Stimulated activated naive CD4-positive, alpha-beta T cell treated with Interleukin-2 at 50 U/mL for 16 hours (primary cell): Measurements from ENCODE around the gene AFTPH.

Experiments used
- DNase-seq: peaks from one replicate; lab custom pipeline; 2025; lab: John Stamatoyannopoulos, UW

The AFTPH gene

DNA sequence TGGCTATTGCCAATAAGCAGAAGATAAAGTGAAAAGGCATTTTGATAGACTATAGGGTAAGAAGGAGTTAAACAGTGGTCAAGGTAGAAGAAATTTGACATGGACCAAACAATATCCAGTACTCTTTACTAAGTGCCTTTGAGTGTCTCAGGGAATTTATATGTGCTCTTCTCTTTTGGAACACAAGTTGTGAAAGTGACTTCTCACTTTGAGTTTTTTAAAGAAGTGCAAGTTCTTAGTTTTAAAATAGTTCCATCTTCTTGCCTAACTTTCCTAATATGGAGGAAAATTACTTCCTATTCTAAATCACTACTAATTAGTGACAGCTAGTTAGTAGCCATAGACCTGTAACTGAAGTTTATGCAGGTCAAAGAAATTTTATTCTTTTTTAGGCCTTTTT lies 63.4 kb downstream of the AFTPH start:
- no peak for DNase-seq

DNA sequence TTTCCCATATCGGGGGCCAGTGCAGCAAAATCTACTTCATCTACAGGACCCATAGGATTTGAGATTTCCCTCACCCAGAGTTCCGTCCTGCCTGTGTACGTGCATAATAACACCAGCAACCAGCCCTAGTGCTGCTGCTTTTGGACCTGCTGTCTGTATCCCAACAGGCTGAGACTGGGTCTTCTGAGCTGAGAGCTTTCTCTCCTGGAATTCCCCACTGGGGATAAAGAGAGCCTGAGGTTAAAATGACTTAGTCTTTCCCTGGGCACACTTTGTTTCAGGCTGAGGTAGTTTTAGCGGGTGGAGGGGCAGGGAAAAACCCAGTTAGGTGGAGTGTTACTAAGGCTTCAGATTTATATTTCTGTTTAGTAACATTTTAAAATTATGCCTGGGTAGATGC lies 67.1 kb downstream of the AFTPH start:
- no peak for DNase-seq

DNA sequence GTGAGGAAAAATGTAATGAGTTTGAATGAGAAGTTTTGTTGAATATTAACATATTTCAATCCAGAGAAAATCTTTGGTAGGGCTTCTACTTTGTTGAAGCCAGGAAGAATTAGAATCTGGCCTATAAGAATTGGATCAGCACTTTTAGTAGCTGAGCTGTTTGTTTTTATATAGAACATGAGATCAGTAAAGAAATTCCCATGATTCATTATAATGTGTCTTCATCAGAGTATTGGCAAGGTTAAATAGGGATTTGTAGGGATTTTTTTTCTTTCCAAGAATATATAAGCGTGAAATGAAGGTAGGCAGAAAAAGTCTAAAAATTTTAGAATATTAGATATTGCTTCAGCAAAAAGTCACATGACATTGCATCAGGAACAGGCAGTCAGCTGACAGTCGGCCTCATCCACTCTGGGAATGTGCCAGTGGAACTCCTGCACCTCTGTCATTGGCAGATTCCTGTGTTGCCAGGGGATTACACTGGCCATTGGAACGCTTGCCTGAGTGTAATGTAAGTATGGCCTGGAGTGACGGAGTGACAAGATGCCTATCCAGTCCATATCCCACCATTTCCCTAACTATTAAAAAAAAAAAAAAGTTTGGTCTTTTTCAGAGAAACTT lies 69.0 kb downstream of the AFTPH start:
- DNase-seq, result no peak

DNA sequence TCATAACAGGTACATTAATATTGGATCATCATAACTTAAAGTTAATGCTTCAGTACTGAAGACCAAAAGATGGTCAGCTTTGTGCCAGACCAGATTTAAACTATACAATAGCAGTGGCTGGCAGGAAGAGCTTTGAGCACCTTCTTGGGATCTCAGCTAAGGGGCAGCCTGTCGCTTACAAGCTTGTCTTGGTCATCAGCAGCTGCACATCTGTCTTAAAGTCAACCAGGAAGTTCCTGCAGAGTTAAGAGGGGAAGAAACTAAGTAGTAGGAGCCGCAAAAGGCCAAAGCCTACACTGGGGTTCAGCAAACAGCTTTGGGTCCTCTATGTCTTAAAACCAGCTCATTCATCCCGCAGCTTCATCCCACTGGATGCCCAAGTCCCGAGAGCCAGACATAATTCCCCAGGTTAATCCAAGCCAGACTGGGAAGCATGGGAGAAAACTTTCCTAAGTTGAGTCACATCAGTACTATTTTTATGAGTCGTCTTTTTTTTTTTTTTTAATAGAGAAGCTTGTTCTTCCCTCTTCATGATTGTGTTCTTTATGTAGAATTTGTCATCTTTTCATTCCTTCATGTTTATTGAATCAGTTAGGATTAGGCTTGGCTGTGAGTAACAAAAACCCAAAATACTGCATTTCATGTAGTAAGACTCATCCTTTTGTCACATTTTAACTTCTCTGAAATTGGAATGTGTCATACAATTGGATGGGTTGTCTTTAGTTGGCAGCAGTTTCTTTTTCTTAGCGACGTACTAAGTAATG lies 70.3 kb downstream of the AFTPH start:
- DNase-seq, result no peak

DNA sequence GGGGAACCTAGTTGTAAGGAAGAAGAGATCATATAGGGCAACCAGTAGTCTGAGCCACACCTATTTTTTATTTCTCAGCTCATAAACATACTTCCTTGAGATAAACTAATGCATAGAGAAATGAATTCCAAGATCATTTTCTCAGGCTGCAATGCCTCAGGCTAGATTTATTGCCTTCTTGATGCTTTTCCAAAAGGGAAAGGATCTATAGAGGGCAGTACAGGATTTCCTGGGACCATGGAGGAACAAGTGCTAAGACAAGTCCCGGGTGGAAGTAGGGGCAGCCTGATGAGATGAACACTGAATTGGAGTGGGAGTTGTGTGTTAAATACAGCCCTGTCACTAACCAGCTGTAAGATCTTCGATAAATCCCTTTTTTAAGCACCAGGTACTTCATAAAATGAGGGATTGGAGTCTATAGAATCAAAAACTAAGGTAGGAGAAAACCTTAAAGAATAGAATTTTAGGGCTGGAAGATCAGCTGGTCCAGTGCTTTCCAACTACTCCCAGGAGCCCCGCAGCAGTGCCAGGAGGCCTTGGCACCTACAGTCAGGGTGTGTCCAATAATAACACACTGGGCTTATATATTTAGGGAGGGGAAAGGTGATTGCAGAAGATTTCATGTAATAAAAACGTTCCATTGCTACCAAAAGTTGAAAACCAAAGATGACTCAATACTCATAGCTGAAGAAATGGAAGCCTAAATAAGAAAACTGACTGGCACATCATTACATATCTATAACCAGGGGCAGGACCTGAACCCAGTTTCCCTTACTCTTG lies 71.5 kb downstream of the AFTPH start:
- DNase-seq, result no peak

DNA sequence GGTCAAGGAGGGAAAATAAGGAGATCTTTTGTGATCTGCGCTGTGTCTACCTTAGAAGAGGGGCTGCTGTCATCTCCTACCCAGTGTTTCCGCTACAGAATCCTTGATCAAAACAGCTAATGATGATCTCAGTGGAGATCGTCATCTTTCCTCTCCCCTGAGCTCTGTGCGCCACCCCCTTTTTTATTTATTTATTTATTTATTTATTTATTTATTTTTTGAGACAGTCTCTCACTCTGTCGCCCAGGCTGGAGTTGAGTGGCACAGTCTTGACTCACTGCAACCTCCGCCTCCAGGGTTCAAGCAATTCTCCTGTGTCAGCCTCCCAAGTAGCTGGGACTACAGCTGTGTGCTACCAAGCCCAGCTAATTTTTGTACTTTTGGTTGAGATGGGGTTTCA lies 74.1 kb downstream of the AFTPH start:
- no peak for DNase-seq

DNA sequence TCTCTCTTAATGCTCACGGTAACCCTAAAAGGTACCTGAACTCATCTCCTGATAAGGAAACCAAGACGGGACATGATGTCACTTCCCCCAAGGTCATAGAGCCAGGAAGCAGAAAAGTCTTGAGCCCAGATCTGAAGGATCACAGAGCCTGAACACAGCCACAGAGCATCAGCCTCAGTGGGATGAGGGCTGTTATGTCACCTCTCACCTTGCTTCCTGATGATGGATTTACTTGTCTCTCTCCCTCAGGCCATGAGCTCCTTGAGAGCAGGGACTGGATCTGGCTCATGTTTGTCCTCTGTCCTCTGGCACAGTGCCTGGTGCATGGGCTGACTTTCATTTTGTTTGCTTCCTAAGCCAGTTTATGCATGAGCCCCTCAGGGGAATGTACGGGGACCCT lies 75.3 kb downstream of the AFTPH start:
- DNase-seq, result no peak

DNA sequence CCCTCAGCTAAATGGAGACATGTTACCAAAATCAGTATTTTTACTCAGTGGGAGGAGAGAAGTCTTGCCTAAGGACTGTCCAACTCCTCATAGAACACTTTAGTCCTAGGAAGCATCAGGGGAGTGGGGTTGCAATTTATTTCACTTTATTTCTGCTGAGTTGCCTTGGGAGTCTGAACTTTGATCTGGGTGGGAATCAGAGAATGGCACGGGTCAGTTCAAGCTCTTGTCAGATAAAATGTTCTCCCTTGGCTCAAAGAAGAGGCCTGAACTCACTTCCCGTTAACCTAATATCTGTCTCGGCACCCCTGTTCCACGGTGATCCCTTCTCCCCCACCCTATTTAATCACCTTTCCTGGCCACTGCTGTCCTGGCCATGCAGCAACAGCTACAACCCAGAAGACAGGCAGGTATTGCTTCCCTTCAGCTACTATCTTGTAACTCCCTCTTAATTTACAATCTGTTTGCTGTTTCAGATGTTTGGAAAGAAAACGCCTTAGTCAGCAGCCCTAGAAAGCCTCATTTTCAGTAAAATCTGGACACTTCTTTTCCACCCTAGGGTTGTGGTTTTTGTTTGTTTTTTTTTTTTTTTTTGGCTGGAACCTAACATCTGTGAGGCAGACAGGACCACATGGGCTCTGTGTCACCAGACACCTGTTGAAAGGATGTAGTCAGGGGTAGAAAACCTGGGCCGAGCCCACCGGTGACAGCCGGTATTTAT lies 77.1 kb downstream of the AFTPH start:
- no peak for DNase-seq

DNA sequence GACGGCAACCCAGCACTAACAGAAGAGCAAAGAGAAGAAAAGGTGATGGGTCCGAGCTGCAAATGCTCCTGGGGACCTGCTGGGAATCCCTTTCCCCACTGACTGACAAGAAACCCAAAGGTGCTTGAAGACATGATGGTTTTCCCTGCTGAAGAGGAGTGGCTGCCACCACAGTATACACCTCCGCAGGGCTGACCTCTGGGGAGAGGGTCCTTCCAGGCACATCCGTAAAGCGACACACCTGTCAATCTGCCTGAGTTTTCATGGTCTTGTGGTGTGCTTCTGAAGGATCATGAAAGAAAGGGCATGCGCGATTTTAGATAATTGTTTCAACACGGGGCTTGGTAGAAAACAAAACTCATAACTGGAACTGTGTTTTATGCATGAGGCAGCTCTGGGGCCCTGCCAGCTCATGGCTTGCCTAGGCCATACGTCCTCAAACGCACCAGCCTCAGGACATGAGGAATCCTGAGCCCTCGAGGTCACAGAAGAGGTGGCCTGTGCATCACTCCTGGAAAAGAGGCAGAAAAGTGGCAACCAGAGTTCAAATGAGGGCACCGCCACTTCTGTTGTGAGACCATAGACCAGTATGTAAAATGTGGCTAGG lies 77.8 kb downstream of the AFTPH start:
- DNase-seq, result no peak

DNA sequence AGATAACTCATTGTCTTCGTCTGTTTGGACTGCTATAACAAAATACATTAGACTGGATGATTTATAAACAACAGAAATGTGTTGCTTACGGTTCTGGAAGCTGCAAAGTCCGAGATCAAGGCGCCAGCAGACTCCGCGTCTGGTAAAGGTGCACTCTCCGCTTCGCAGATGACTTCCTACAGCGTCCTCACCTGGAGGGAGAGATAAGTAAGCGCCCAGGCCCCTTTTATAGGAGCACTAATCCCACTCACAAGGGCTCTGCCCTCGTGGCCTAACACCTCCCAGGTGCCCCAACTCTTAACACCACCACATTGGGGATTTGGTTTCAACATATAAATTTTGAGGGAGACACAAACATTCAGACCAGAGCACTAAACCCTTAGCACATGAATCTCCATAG lies 78.3 kb downstream of the AFTPH start:
- no peak for DNase-seq

DNA sequence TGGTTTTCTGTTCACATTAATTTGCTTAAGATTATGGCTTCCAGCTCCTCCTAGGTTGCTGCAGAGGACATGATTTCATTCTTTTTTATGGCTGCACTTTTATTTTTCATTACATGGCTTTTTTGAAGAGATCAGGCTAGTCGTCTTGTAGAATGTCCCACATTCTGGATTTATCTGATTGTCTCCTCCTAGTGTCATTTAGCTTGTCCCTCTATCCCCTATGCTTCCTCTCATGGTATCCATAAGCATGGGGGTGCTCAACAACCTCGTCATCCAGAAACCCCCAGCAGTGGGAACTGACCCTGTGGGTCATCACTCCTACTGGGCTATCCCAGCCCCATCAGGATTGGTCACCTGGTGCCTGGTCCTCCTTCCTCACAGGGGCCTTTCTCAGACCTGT lies 80.0 kb downstream of the AFTPH start:
- DNase-seq, result no peak

DNA sequence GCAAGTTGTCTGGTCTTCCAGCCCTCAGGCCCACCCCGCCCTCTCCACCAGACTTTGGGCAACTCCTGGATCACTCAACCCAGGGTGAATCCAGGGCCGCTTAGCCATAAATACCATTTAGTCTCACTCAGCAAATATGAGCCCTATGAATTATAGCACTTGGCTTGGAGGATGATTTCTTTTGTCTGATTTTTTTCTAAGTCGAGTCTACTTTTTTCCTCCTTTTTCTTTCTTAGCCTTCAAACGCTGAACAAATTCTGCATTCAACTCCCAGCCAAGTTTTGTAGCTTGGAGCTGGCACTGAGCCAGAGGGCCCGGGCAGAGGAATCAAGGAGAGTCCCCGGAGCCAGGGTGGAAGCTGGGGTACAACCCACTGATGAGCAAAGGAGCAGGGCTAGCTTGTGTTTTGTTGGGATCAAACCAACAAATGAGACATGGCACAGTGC lies 80.9 kb downstream of the AFTPH start:
- no peak for DNase-seq

DNA sequence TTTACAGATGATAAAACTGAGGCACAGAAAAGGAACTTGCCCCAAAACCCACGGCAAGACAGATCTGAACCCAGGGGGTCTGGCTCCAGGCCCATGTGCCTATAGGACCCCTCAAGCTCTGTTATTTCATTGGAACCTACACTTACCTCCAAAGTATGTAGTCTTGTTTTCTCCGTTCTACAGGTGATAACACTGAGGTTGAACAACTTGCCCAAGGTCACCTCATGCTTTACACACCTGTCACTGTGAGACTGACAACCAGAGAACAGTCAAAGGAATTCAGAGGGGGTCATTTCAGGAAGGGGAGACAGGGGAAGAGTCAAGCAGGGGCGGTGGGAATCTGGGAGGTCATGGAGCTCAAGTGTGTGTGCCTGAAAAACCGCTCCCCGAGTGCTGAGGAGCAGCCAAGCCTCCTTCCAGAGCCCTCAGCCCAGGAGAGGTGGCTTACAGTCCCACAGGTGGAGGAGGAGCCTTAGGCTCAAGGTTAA lies 81.9 kb downstream of the AFTPH start:
- DNase-seq, result no peak

DNA sequence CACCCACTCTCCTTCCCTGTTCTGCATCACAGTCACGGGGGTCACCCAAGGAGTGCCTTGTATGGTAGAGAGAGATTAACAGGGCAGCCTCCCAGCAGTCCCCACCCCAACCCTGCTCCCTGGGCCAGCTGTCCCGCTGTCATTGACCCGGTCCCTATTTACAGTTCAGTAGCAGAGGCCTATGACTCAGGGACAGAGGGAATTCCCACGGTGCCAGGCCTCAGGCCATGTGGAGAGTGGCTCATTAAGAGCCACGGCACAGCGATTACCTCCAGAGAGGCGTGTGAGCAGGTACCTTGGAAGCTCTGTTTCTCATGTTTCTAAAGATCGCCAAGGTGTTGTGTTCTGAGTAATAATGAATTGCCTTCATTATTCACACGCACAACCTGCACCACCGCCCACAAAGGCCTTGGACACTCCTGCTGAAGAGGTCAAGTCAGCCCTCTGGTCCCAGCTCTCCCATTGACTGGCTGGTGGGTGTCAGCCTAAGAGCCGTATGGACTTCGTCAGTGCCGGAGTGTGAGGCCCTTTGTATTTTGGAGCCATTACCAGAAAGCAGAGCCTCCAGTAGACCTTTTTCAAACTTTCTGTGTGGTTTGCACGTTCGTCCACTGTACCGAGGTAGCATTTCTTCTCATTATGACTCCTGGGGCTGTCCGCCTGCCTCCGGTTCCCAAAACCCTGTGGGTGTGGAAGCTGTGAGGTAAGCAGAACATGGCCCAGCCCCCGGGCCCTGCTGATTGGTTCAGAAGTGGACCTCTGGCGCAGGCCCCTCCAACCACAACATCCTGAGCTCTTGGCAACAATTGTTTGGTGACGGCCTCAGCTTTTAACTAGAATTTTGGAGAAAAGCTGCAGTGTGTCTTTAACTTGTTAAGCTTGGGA lies 82.6 kb downstream of the AFTPH start:
- peak; percentile 88 for DNase-seq

DNA sequence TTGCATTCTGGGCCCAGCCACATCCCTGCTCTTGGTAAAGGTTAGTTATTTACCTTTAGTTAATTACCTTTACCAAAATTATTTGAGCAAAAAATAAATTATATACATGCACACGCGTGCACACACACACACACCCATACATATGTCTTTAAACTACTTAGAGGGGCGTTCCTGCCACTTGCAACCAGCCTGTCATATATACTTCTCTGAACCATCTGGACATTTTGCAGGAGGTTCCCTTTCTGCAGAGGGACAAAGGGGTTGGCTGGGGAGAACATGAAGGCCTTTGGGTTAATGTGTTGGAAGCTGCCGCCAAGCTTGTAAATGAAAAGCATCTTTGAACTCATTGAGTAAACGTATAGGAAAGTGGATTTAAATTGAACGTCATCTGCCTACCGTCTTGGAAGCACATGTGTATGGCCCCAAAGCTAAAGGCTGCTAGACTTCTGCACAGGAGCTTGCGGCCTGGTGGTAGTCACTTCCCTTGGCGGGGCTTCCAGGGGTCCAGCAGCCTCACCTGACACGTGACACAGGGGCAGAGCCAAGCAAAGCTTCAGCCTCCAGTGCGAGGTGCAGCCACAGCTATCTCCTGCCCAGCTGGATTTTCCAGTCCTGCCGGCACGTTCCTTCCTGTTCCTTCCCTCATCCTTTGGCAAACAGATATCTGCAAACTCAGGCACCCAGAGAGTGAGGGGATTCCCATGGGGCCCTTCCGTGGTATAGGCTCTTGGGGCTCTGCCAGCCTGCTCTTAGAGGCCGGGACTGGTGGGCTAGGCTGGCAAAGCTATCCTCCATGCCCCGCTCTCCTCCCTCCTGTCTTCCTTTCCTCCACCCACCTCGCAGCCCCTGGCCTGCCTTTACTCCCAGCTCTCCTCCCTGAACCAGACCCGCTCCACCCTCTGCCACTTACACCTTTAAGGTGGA lies 83.5 kb downstream of the AFTPH start:
- DNase-seq, result no peak

DNA sequence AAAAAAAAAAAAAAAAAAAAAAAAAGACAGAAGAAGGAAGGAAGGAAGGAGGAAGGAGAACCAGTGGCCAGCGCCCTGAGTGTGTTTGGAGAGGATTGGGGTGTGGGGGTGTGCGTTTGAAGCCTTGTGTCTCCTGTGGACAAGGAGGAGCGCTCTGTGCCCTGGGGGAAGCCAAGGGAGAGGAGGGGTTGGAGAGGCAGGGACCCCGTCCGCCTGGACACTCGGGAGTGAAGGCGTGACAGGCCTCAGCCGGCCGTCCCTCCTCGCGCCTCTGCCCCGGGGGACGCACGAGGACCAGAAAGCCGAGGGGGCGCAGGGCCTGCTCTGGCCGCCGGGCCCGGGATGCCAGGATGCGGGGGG lies 84.7 kb downstream of the AFTPH start:
- DNase-seq, result no peak

DNA sequence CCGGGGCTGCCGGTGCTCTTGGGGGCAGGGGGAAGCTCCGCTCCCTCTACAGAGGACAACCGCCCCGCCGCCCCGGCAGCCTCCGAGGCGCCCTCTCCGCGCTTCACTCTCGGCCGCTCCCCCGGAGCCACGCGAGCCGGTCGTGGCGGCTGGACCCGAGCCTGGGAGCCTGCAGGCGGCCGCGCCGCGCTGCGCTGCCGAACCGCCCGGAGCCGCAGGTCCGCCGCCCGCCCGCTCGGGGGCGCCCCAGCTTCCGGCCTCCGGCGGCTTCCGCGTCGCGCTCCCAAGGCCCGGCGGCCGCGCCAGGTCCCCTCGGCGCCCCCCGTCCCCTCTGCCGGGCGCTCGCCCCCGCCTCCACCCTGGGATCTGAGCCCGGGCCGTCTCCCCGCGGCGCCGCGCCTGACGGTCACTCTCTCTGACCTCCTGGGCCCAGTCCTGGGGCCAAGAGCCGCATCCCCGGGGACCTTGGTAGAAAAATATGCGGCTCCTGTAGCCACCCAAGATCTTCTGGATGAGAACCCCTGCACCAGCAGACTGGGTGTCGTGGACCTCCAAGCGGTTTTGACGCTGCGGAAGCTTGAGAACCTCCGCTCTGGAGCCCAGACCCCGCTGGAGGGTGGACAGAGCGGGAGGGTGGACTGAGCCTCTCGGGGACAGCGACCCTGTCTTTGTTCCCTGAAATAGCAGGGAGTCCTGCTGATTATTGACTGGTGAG lies 85.3 kb downstream of the AFTPH start:
- DNase-seq, result peak; percentile 39

DNA sequence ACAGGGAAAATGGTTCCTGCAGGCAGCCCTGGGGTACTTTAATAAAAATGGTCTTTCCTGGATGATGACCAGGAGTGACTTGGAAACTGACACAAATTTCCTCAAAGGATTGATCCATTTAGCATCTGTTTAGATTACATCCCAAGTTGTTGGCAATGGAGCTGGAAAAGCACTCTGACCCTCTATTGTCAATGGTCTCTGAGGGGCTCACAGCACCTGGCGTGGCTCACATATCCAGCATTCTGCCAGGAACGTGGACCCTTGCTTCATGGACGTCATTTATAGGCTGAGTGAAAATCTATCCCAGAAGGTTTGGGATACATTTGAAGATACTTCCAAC lies 85.8 kb downstream of the AFTPH start:
- no peak for DNase-seq

DNA sequence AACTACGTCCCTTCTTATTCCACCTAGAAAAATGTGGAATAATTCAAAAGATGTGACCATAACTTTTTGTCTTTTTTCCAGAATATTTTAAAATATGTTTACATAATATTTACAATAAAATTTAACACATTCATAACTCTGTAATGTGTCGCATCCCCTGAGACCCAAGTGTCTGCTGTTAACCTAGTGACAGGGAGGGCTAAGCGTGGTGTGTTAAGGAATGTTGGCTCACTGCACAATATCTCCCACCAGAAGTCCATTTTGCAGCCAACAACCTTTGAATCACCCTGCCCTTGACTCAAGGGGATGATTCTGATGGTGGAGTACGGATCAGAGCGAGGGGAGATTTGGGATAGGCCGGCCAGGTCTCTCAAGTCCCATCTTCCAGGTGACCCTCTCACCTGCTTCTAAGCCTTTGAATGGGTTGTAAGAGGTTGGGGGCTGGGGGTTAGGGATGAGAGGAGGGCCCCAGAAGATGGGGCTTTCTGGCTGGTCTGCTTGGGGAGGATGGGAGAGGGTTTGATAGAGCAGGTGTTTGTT lies 86.3 kb downstream of the AFTPH start:
- DNase-seq, result no peak
